Thymus (tissue), 14 donors: ENCODE measurements around the gene ZNF669. TPM values are rescaled to one million over a fixed set of nuclear protein-coding genes. Genes with fewer than 3 reads are reported as not detected.
"Not testable (repeated sequence)": the region's sequence is repeated elsewhere in the genome, so short reads cannot be mapped to it uniquely, and the experiment has no call there.

Source experiments
- DNase-seq, 9 donors: peaks; one replicate each; pipeline ENCODE4 v3.0.0-alpha.2; 2013; ENCODE audit warnings: low spot score in 9 of 9, low read depth in 6 of 9, missing footprints in 1 of 9
- H3K27ac ChIP-seq, 2 donors: one replicate each; pipeline ENCODE4 v1.5.1; 2013; ENCODE audit warnings: control low read depth in 1 of 2, low read depth in 1 of 2, low read length in 1 of 2, mild to moderate bottlenecking in 1 of 2, moderate library complexity in 1 of 2
- H3K27me3 ChIP-seq, 2 donors: one replicate each; pipeline ENCODE4 v1.5.1; 2013; ENCODE audit warnings: low read length in 1 of 2; ENCODE audit not compliant: control insufficient read depth in 2 of 2, insufficient read depth in 1 of 2
- H3K36me3 ChIP-seq, 2 donors: one replicate each; pipeline ENCODE4 v1.5.1; 2013; ENCODE audit warnings: low read length in 1 of 2, mild to moderate bottlenecking in 1 of 2, moderate library complexity in 1 of 2; ENCODE audit not compliant: control insufficient read depth in 2 of 2, insufficient read depth in 2 of 2
- H3K4me1 ChIP-seq, 2 donors: one replicate each; pipeline ENCODE4 v1.5.1; 2013; ENCODE audit warnings: low read length in 2 of 2; ENCODE audit not compliant: control insufficient read depth in 2 of 2, insufficient read depth in 2 of 2
- H3K4me3 ChIP-seq, 2 donors: one replicate each; pipeline ENCODE4 v1.5.1; 2013; ENCODE audit warnings: low read length in 2 of 2, control low read depth in 1 of 2, mild to moderate bottlenecking in 1 of 2
- H3K9me3 ChIP-seq, 2 donors: one replicate each; pipeline ENCODE4 v1.5.1; 2013; ENCODE audit warnings: low read length in 1 of 2, mild to moderate bottlenecking in 1 of 2; ENCODE audit not compliant: control insufficient read depth in 2 of 2, insufficient read depth in 1 of 2
- WGBS: extraction: QIAGEN DNeasy Blood & Tissue Kit; methylation state at CpG from one replicate; pipeline ENCODE4 v1.1.7; 2013; 5-methylcytosine and 5-hydroxymethylcytosine counted together
- long read RNA-seq, 10 donors: transcript quantifications; one replicate each; lab custom pipeline, GENCODE V29; 2026
- polyA plus RNA-seq: library from polyadenylated mRNA; stranded (reverse); fragments of 200-250 nt; gene quantifications from one replicate; pipeline ENCODE4 v1.2.3, GENCODE V29; 2013
- total RNA-seq: library from RNA; stranded (reverse); fragments of 120-200 nt; gene quantifications from one replicate; pipeline ENCODE4 v1.2.4, GENCODE V29; 2013
- donor health status: healthy.

ZNF669 gene
- total RNA-seq (14.8 TPM), polyA plus RNA-seq (10.0 TPM)
- long read RNA-seq, donor 1, partial matches to known transcripts = 0 of 1 reads
- long read RNA-seq, donor 1, other reads (novel, unspliced or antisense) = 0 of 1 reads
- long read RNA-seq, donor 2, transcript ZNF669-204 (4 exons, 1,718 nt) = major isoform, 8 of 10 reads
- long read RNA-seq, donor 2, partial matches to known transcripts = 0 of 10 reads
- long read RNA-seq, donor 2, other reads (novel, unspliced or antisense) = 0 of 10 reads
- long read RNA-seq, donor 3, transcript ZNF669-204 (4 exons, 1,718 nt) = major isoform, 7 of 7 reads
- long read RNA-seq, donor 3, partial matches to known transcripts = 0 of 7 reads
- long read RNA-seq, donor 3, other reads (novel, unspliced or antisense) = 0 of 7 reads
- long read RNA-seq, donor 4, partial matches to known transcripts = 0 of 2 reads
- long read RNA-seq, donor 4, other reads (novel, unspliced or antisense) = 0 of 2 reads
- long read RNA-seq, donor 5, transcript ZNF669-204 (4 exons, 1,718 nt) = major isoform, 11 of 13 reads
- long read RNA-seq, donor 5, partial matches to known transcripts = 0 of 13 reads
- long read RNA-seq, donor 5, other reads (novel, unspliced or antisense) = 0 of 13 reads
- long read RNA-seq, donor 6, partial matches to known transcripts = 0 of 3 reads
- long read RNA-seq, donor 6, other reads (novel, unspliced or antisense) = 0 of 3 reads
- long read RNA-seq, donor 7, transcript ZNF669-204 (4 exons, 1,718 nt) = major isoform, 5 of 5 reads
- long read RNA-seq, donor 7, partial matches to known transcripts = 0 of 5 reads
- long read RNA-seq, donor 7, other reads (novel, unspliced or antisense) = 0 of 5 reads
- long read RNA-seq, donor 8, partial matches to known transcripts = 0 of 3 reads
- long read RNA-seq, donor 8, other reads (novel, unspliced or antisense) = 0 of 3 reads
- long read RNA-seq, donor 9, partial matches to known transcripts = 0 of 3 reads
- long read RNA-seq, donor 9, other reads (novel, unspliced or antisense) = 0 of 3 reads
- long read RNA-seq, donor 10, partial matches to known transcripts = 0 of 3 reads
- long read RNA-seq, donor 10, other reads (novel, unspliced or antisense) = 0 of 3 reads

- H3K36me3 ChIP-seq = peaks cover 26 to 27% of the 10 kb centered on the region in 2 donors
These were observed at the start of gene ZNF669 for GRCh38 chr1:247103859-247104591. Gene ZNF669, minus strand, starts transcription at chr1:247104356. Its CDS starts 157 bp downstream, at chr1:247104199.

GRCh38 chr1:247147781-247148180, 43.6 kb upstream of the ZNF669 start:
- 97% methylated on average over 2 of the region's 2 CpGs for WGBS
- no peaks in the 10 kb centered on the region for H3K27me3 ChIP-seq
- peaks cover 4 to 28% of the 10 kb centered on the region in 2 donors for H3K9me3 ChIP-seq
- DNase-seq = no peak
- no peak overlapping the region for H3K4me3 ChIP-seq
- H3K36me3 ChIP-seq = peaks cover 7 to 13% of the 10 kb centered on the region in 2 donors
- H3K27ac ChIP-seq = no peak overlapping the region
- no peaks in the 10 kb centered on the region for H3K4me1 ChIP-seq

More at GRCh38 chr1:247103859-247104591, at the start of gene ZNF669:
- Histone ChIP-seq H3K27me3 (peaks cover 2 to 24% of the 10 kb centered on the region in 2 donors), H3K9me3 (peaks cover 7 to 9% of the 10 kb centered on the region in 2 donors), H3K4me3 (peak within 1 kb of the TSS; percentile 97 to 100), H3K4me1 (peaks cover 0 to 7% of the 10 kb centered on the region in 2 donors), H3K27ac (peak within 1 kb of the TSS; percentile 89 to 97)
- DNase-seq = peak; percentile 80 to 97 (median 90)
- WGBS = under 1% methylated on average over 58 of the region's 58 CpGs

DNA sequence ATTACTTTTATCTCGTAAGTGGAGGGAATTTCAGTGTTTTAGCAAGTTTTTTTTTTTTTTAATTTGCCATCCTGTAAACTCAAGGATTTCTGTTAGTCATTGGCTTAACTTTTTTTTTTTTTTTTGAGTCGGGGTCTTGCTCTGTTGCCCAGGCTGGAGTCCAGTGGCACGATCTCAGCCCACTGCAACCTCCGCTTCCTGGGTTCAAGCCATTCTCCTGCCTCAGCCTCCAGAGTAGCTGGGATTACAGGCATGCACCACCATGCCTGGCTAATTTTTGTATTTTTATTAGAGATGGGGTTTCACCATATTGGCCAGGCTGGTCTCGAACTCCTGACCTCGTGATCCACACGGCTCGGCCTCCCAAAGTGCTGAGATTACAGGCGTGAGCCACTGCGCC, 43.0 kb upstream of the ZNF669 start:
- 99% methylated on average over 10 of the region's 10 CpGs for WGBS
- not testable (repeated sequence) for H3K4me3 ChIP-seq, H3K4me1 ChIP-seq, DNase-seq, H3K27ac ChIP-seq, H3K27me3 ChIP-seq
- H3K36me3 ChIP-seq = peaks cover 7 to 13% of the 10 kb centered on the region in 2 donors
- H3K9me3 ChIP-seq = peaks cover 4 to 26% of the 10 kb centered on the region in 2 donors

- Histone ChIP-seq H3K27ac (no peak overlapping the region), H3K4me3 (no peak overlapping the region), H3K4me1 (no peaks in the 10 kb centered on the region), H3K9me3 (peaks cover 6 to 30% of the 10 kb centered on the region in 2 donors), H3K27me3 (no peaks in the 10 kb centered on the region), H3K36me3 (peaks cover 10 to 13% of the 10 kb centered on the region in 2 donors)
- DNase-seq = no peak
- WGBS = 97% methylated on average over 3 of the region's 3 CpGs
These were observed 42.5 kb upstream of the ZNF669 start for GRCh38 chr1:247146671-247147070.

GRCh38 chr1:247145279-247145678, 41.1 kb upstream of the ZNF669 start:
- Histone ChIP-seq H3K9me3 (peaks cover 11 to 44% of the 10 kb centered on the region in 2 donors), H3K4me1 (no peaks in the 10 kb centered on the region), H3K27ac (no peak overlapping the region), H3K4me3 (no peak overlapping the region), H3K36me3 (peaks cover 13% of the 10 kb centered on the region in 2 donors), H3K27me3 (no peaks in the 10 kb centered on the region)
- DNase-seq = no peak
- over 99% methylated on average over 6 of the region's 6 CpGs for WGBS

DNA sequence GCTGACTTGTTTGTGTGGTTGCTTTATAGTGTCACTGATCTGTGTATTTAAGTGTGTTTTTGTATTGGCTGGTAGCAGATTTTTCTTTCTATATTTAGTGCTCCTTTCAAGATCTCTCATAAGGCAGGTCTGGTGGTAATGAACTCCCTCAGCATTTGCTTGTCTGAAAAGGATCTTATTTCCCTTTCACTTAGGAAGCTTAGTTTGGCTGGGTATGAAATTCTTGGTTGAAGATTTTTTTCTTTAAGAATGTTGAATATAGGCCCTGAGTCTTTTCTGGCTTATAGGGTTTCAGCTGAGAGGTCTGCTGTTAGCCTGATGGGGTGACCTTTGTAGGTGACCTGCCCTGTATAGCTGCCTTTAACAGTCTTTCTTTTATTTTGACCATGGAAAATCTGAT, 35.4 kb upstream of the ZNF669 start:
- H3K9me3 ChIP-seq = peaks cover 6 to 37% of the 10 kb centered on the region in 2 donors
- not testable (repeated sequence) for H3K27me3 ChIP-seq, H3K4me1 ChIP-seq, H3K36me3 ChIP-seq, H3K27ac ChIP-seq, DNase-seq, H3K4me3 ChIP-seq

DNA sequence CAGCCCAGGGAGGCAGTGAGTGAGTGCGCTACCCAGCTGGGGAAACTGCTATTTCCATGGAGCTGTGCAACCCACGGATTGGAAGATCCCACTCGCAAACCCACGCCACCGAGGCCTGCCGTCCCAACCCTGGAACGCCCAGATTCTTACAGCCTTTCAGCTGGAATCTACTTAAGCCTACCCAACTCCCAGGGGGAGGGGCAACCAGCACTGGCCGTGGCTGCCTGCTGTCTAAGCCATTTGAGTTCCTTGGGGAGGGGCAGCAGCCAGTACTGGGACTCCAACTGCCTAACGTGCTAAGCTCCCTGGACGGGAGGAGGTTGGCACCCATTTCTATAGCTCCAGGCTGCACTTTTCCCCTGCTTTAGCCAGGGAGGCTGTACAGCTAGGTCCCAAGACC, 27.1 kb upstream of the ZNF669 start:
- WGBS = 99% methylated on average over 10 of the region's 10 CpGs
- peaks cover 4 to 24% of the 10 kb centered on the region in 2 donors for H3K9me3 ChIP-seq
- no peaks in the 10 kb centered on the region for H3K4me1 ChIP-seq
- no peaks in the 10 kb centered on the region for H3K27me3 ChIP-seq
- H3K27ac ChIP-seq = no peak overlapping the region
- peaks cover 8 to 12% of the 10 kb centered on the region in 2 donors for H3K36me3 ChIP-seq
- DNase-seq = no peak
- H3K4me3 ChIP-seq = no peak overlapping the region

GRCh38 chr1:247127519-247128282, 23.5 kb upstream of the ZNF669 start:
- H3K27me3 ChIP-seq, H3K4me1 ChIP-seq, H3K27ac ChIP-seq: not testable (repeated sequence)
- peak in 1 of 9 donors; percentile 39 for DNase-seq
- Histone ChIP-seq H3K9me3 (peaks cover 4 to 28% of the 10 kb centered on the region in 2 donors), H3K36me3 (peaks cover 8 to 12% of the 10 kb centered on the region in 2 donors), H3K4me3 (peak overlapping the region; percentile 31 to 38)
- WGBS = 42% methylated on average over 13 of the region's 18 CpGs
